HepG2 (cell line): ENCODE measurements around the gene LSM3. TPM values are rescaled to one million over a fixed set of nuclear protein-coding genes. Genes with fewer than 3 reads are reported as not detected.

ENCODE experiments used
- ATAC-seq: fragments of 200-7000 bp; cut with Tn5 transposase; 3 replicates; pipeline ENCODE4 v1.9.1; 2020; ENCODE audit warnings: mild to moderate bottlenecking, moderate library complexity
- BruUV-seq: library from RNA; stranded (reverse); fragments of 400-500 nt; replicated peaks from 2 replicates; lab custom pipeline; 2021; lab: Mats Ljungman, UMichigan
- CTCF ChIA-PET: fragments of 300-600 bp; formaldehyde crosslinking; extraction: SDS; loops from one replicate; lab custom pipeline; 2021; ENCODE audit warnings: low total read pairs, inconsistent platforms, low intra/inter-chr PET ratio; lab: Yijun Ruan, JAX
- POLR2A ChIA-PET: fragments of 350-600 bp; sonication (Branson Sonifier 250); formaldehyde crosslinking; loops from one replicate; lab custom pipeline; 2020; ENCODE audit warnings: antibody characterized with exemption, inconsistent platforms; lab: Yijun Ruan, JAX
- DNase-seq: peaks from one replicate; pipeline ENCODE4 v3.0.0-alpha.2; 2015; ENCODE audit warnings: low spot score
- FAIRE-seq: peaks from 3 replicates; lab custom pipeline; 2011; peaks lifted over from hg19 to GRCh38; lab: Jason Lieb, UNC
- H2AFZ ChIP-seq: one replicate; pipeline ENCODE4 v1.6.1; 2011; ENCODE audit warnings: low read length, inconsistent platforms
- H3K27ac ChIP-seq: fragments of 300-600 bp; 3 replicates; pipeline ENCODE4 v1.8.0; 2011; ENCODE audit warnings: mixed run types, mild to moderate bottlenecking, mixed read lengths, low read length, inconsistent platforms; ENCODE audit not compliant: insufficient read depth; ENCODE audit errors: extremely low read length
- H3K27me3 ChIP-seq, 2 experiments: fragments of 200-600 bp in 1 of 2; 2 replicates in 1 of 2; 3 replicates in 1 of 2; pipeline versions ENCODE4 v1.6.0 to v1.8.0; 2011; ENCODE audit warnings: low read length in 2 of 2, mild to moderate bottlenecking in 2 of 2, moderate library complexity in 2 of 2, inconsistent platforms in 1 of 2; ENCODE audit not compliant: insufficient read depth in 2 of 2, control insufficient read depth in 1 of 2
- H3K36me3 ChIP-seq, 2 experiments: fragments of 200-600 bp in 1 of 2; replicated peaks in 1 of 2; 2 replicates in 1 of 2; 3 replicates in 1 of 2; pipeline versions ENCODE4 v1.5.1 to v1.8.0; 2011; ENCODE audit warnings: low read length in 2 of 2, inconsistent platforms in 1 of 2; ENCODE audit not compliant: insufficient read depth in 2 of 2, control insufficient read depth in 1 of 2
- H3K4me1 ChIP-seq: 2 replicates; pipeline ENCODE4 v1.5.1; 2012; ENCODE audit warnings: low read length, inconsistent platforms; ENCODE audit not compliant: insufficient read depth
- H3K4me2 ChIP-seq: 2 replicates; pipeline ENCODE4 v1.6.0; 2011; ENCODE audit warnings: low read depth, low read length, inconsistent platforms
- H3K4me3 ChIP-seq, 3 experiments: fragments of 200-600 bp in 1 of 3; sonication (generic), shearing (Covaris generic) in 1 of 3; replicated peaks in 1 of 3; 2 replicates each; pipeline ENCODE4 v1.5.1; 2011 to 2016; ENCODE audit warnings: low read length in 3 of 3, inconsistent platforms in 2 of 3, low read depth in 2 of 3, mild to moderate bottlenecking in 2 of 3, control low read depth in 1 of 3, mixed read lengths in 1 of 3; ENCODE audit not compliant: insufficient read depth in 1 of 3
- H3K79me2 ChIP-seq: one replicate; pipeline ENCODE4 v1.6.1; 2011; ENCODE audit warnings: low read length, inconsistent platforms; ENCODE audit not compliant: insufficient read depth
- H3K9ac ChIP-seq: 2 replicates; pipeline ENCODE4 v1.6.0; 2011; ENCODE audit warnings: mild to moderate bottlenecking, low read depth, low read length, inconsistent platforms; ENCODE audit not compliant: insufficient read depth
- H3K9me3 ChIP-seq: 2 replicates; pipeline ENCODE4 v1.5.1; 2012; ENCODE audit warnings: mild to moderate bottlenecking, low read length
- H4K20me1 ChIP-seq: 2 replicates; pipeline ENCODE4 v1.6.0; 2011; ENCODE audit warnings: inconsistent platforms, mild to moderate bottlenecking, low read length, moderate library complexity; ENCODE audit not compliant: insufficient read depth
- AHR ChIP-seq: IDR thresholded peaks from 2 replicates; pipeline ENCODE4 v1.6.1; 2018; ENCODE audit warnings: missing genetic modification reagents, missing compliant biosample characterization
- GATA4 ChIP-seq: sonication (generic); IDR thresholded peaks from 2 replicates; pipeline ENCODE4 v1.6.1; 2016; ENCODE audit warnings: antibody characterized with exemption, low read depth, borderline replicate concordance
- NBN ChIP-seq: fragments of 450-650 bp; conservative IDR thresholded peaks from 2 replicates; pipeline ENCODE4 v1.6.1; 2017
- POLR2AphosphoS2 ChIP-seq: IDR thresholded peaks from 2 replicates; pipeline ENCODE4 v1.6.1; 2011; ENCODE audit warnings: low read depth, low read length, improper control_type of control experiment
- ZMYM2 ChIP-seq: sonication (generic); formaldehyde crosslinking; IDR thresholded peaks from 2 replicates; pipeline ENCODE4 v1.8.0; 2022; ENCODE audit warnings: mild to moderate bottlenecking, missing genetic modification reagents
- ZNF101 ChIP-seq: sonication (generic); formaldehyde crosslinking; IDR thresholded peaks from 2 replicates; pipeline ENCODE4 v1.4.0; 2020; ENCODE audit warnings: mild to moderate bottlenecking, low read depth, missing genetic modification reagents, borderline replicate concordance
- ZNF329 ChIP-seq: sonication (generic); formaldehyde crosslinking; IDR thresholded peaks from 2 replicates; pipeline ENCODE4 v1.9.0; 2021; ENCODE audit warnings: low read depth, mild to moderate bottlenecking, missing genetic modification reagents
- ZNF678 ChIP-seq: sonication (generic); formaldehyde crosslinking; IDR thresholded peaks from 2 replicates; pipeline ENCODE4 v1.4.0; 2020; ENCODE audit warnings: mild to moderate bottlenecking, missing genetic modification reagents
- WGBS: methylation state at CpG from one replicate; pipeline ENCODE4 v1.1.6; 2017; ENCODE audit warnings: low lambda C conversion rate; 5-methylcytosine and 5-hydroxymethylcytosine counted together
- in situ Hi-C: cut with HindIII; loops from 2 replicates; pipeline ENCODE4 v1.10.0; 2017; ENCODE audit warnings: low pct_unique_long_range_greater_than_20kb; ENCODE audit not compliant: extremely low pct_ligation_motif_present
- intact Hi-C: fragments of 100-400 bp; cut with micrococcal nuclease; formaldehyde crosslinking; loops from one replicate; pipeline ENCODE4 v1.10.0; 2022; ENCODE audit not compliant: unreplicated experiment
- polyA plus RNA-seq, 8 experiments: library from polyadenylated mRNA; depleted of rRNA in 3 of 8; stranded (reverse) in 7 of 8; unstranded in 1 of 8; fragments of >200 nt; fragmentation: Illumina TruSeq in 4 of 8; extraction: Trizol in 4 of 8; gene quantifications; 2 replicates each; pipeline versions ENCODE4 v1.2.1 to v1.2.3, GENCODE V29; 2011 to 2016; ENCODE audit warnings: low read depth in 4 of 8, missing spikeins in 1 of 8, mixed read lengths in 1 of 8; ENCODE audit not compliant: insufficient read depth in 1 of 8
- total RNA-seq, 5 experiments: library from RNA; depleted of rRNA; stranded (reverse); fragments of >200 nt; fragmentation: Illumina TruSeq; extraction: Trizol; gene quantifications; 2 replicates each; pipeline ENCODE4 v1.2.3, GENCODE V29; 2016; ENCODE audit warnings: low read depth in 1 of 5
- TF ChIP-seq, protein P1 (sequence below): sonication (generic); formaldehyde crosslinking; IDR thresholded peaks from 2 replicates; pipeline ENCODE4 v1.4.0; 2020; ENCODE audit warnings: mild to moderate bottlenecking, low read depth, missing genetic modification reagents
- TF ChIP-seq, protein P2 (sequence below): sonication (generic); formaldehyde crosslinking; IDR thresholded peaks from 2 replicates; pipeline ENCODE4 v1.4.0; 2020; ENCODE audit warnings: missing genetic modification reagents, borderline replicate concordance

The LSM3 gene
- total and polyA plus RNA-seq, 2 of the 13 experiments (the other 11 are each of a cell fraction or from before 2014, with no cell fraction given): 5.1 to 19.4 TPM

DNA sequence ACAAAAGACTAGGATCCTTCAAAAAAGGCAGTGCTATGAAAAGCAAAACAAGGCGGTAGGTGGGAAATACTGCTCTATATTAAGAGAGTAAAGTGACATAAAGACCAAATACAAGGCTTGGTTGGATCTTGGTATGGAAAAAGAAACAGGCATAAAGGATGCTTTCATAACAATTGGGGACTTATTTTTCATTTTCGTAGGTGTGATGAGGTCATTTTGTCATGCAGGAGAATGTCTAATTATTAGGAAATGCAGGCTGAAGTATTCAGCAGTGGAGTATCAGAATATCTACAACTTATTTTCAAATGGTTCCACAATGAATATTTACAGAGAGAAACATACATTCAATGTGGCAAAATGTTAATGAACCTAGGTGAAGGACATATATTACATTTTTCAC lies 9.2 kb upstream of the LSM3 start:
- BruUV-seq: no TSS peak
- 96% methylated on average over 2 of the region's 2 CpGs for WGBS
- Histone ChIP-seq H3K9me3 (no peaks in the 10 kb centered on the region), H3K4me1 (peaks cover 4% of the 10 kb centered on the region; the same call in 1 of the 2 replicates), H3K79me2 (peaks cover 5% of the 10 kb centered on the region), H3K4me2 (no peak overlapping the region), H3K9ac (no peak overlapping the region), H3K4me3 (no peak overlapping the region), H2AFZ (no peak overlapping the region), H3K27me3 (no peaks in the 10 kb centered on the region), H3K27ac (no peak overlapping the region), H3K36me3 (peaks cover 21 to 87% of the 10 kb centered on the region in 2 experiments), H4K20me1 (no peaks in the 10 kb centered on the region)
- ATAC-seq (no peak), DNase-seq (no peak), FAIRE-seq (no peak)
- TF ChIP-seq, protein P1, sequence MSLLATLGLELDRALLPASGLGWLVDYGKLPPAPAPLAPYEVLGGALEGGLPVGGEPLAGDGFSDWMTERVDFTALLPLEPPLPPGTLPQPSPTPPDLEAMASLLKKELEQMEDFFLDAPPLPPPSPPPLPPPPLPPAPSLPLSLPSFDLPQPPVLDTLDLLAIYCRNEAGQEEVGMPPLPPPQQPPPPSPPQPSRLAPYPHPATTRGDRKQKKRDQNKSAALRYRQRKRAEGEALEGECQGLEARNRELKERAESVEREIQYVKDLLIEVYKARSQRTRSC: no peak
- TF ChIP-seq, protein P2, sequence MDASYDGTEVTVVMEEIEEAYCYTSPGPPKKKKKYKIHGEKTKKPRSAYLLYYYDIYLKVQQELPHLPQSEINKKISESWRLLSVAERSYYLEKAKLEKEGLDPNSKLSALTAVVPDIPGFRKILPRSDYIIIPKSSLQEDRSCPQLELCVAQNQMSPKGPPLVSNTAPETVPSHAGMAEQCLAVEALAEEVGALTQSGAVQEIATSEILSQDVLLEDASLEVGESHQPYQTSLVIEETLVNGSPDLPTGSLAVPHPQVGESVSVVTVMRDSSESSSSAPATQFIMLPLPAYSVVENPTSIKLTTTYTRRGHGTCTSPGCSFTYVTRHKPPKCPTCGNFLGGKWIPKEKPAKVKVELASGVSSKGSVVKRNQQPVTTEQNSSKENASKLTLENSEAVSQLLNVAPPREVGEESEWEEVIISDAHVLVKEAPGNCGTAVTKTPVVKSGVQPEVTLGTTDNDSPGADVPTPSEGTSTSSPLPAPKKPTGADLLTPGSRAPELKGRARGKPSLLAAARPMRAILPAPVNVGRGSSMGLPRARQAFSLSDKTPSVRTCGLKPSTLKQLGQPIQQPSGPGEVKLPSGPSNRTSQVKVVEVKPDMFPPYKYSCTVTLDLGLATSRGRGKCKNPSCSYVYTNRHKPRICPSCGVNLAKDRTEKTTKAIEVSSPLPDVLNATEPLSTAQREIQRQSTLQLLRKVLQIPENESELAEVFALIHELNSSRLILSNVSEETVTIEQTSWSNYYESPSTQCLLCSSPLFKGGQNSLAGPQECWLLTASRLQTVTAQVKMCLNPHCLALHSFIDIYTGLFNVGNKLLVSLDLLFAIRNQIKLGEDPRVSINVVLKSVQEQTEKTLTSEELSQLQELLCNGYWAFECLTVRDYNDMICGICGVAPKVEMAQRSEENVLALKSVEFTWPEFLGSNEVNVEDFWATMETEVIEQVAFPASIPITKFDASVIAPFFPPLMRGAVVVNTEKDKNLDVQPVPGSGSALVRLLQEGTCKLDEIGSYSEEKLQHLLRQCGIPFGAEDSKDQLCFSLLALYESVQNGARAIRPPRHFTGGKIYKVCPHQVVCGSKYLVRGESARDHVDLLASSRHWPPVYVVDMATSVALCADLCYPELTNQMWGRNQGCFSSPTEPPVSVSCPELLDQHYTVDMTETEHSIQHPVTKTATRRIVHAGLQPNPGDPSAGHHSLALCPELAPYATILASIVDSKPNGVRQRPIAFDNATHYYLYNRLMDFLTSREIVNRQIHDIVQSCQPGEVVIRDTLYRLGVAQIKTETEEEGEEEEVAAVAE (CRISPR knock-in tag): no peak
- TF ChIP-seq AHR (CRISPR knock-in tag): no peak
- no peak for TF ChIP-seq ZMYM2
- TF ChIP-seq NBN: no peak
- TF ChIP-seq GATA4: no peak
- TF ChIP-seq POLR2AphosphoS2: no peak
- TF ChIP-seq ZNF101 (CRISPR knock-in tag): no peak
- TF ChIP-seq ZNF329 (CRISPR knock-in tag): no peak
- TF ChIP-seq ZNF678: no peak
- intact Hi-C loops (no loop called here), in situ Hi-C loops (no loop called here)
- POLR2A ChIA-PET: interaction anchor here (2.6 kb wide), 1 partner anchor 9 kb away, joined by 11 read pairs; the partner anchor contains the start of genes LSM3 and XPC
- CTCF ChIA-PET: no interaction called here
